ENCODE results near the gene NEDD4.

NEDD4 gene

GRCh38 chr15:55909036-55909811, 84.2 kb downstream of the NEDD4 start:
- Histone ChIP-seq H3K4me1 (ENCODE audit: control insufficient read depth in 1 of 2, insufficient read depth in 2 of 2, low read length in 2 of 2) (no peaks in the 10 kb centered on the region), H4K91ac (ENCODE audit: low read depth, low read length) (no peak overlapping the region), H3K9ac (ENCODE audit: low read length) (no peak overlapping the region), H3K27ac (ENCODE audit: low read depth, low read length) (no peak overlapping the region), H2BK5ac (ENCODE audit: low read depth, low read length, poor library complexity) (no peak overlapping the region), H3K79me1 (ENCODE audit: low read length) (no peaks in the 10 kb centered on the region), H2AFZ (ENCODE audit: insufficient read depth, low read length, poor library complexity) (no peak overlapping the region), H3K14ac (ENCODE audit: low read length) (no peak overlapping the region), H3K4me2 (ENCODE audit: low read length) (no peak overlapping the region), H3K79me2 (ENCODE audit: control insufficient read depth, insufficient read depth, low read length, poor library complexity) (no peaks in the 10 kb centered on the region), H4K12ac (ENCODE audit: low read depth, low read length) (no peak overlapping the region), H4K8ac (ENCODE audit: low read depth, low read length) (no peak overlapping the region), H2AK5ac (ENCODE audit: low read length) (no peak overlapping the region), H3K27me3 (ENCODE audit: insufficient read depth, low read length) (no peaks in the 10 kb centered on the region), H3K18ac (ENCODE audit: low read length) (no peak overlapping the region), H3K23ac (ENCODE audit: low read length) (no peak overlapping the region), H3K9me3 (ENCODE audit: insufficient read depth, low read depth, low read length) (no peaks in the 10 kb centered on the region), H2BK120ac (ENCODE audit: insufficient read depth, low read length, poor library complexity) (no peak overlapping the region), H2BK12ac (ENCODE audit: low read length) (no peak overlapping the region), H3K36me3 (ENCODE audit: control insufficient read depth in 1 of 2, insufficient read depth in 2 of 2, low read length in 2 of 2) (no peaks in the 10 kb centered on the region), H3K4ac (ENCODE audit: low read depth, low read length) (no peak overlapping the region), H3K4me3 (ENCODE audit: low read depth, low read length) (no peak overlapping the region)
- no CpG with 5 or more reads among the region's 9 CpGs for WGBS (ENCODE audit: extremely low coverage, insufficient coverage, insufficient read length)
- DNase-seq: peak in 1 of 2 donors; percentile 6

GRCh38 chr15:55907797-55908196, 85.6 kb downstream of the NEDD4 start:
- peak; percentile 62 to 87 for DNase-seq
- Histone ChIP-seq H3K4me2 (ENCODE audit: low read length) (no peak overlapping the region), H2BK5ac (ENCODE audit: low read depth, low read length, poor library complexity) (no peak overlapping the region), H3K79me2 (ENCODE audit: control insufficient read depth, insufficient read depth, low read length, poor library complexity) (no peaks in the 10 kb centered on the region), H3K4me3 (ENCODE audit: low read depth, low read length) (no peak overlapping the region), H3K27me3 (ENCODE audit: insufficient read depth, low read length) (no peaks in the 10 kb centered on the region), H3K36me3 (ENCODE audit: control insufficient read depth in 1 of 2, insufficient read depth in 2 of 2, low read length in 2 of 2) (no peaks in the 10 kb centered on the region), H2AFZ (ENCODE audit: insufficient read depth, low read length, poor library complexity) (no peak overlapping the region), H3K9me3 (ENCODE audit: insufficient read depth, low read depth, low read length) (no peaks in the 10 kb centered on the region), H2BK12ac (ENCODE audit: low read length) (no peak overlapping the region), H4K8ac (ENCODE audit: low read depth, low read length) (no peak overlapping the region), H3K9ac (ENCODE audit: low read length) (no peak overlapping the region), H3K4ac (ENCODE audit: low read depth, low read length) (no peak overlapping the region), H3K79me1 (ENCODE audit: low read length) (no peaks in the 10 kb centered on the region), H3K4me1 (ENCODE audit: control insufficient read depth in 1 of 2, insufficient read depth in 2 of 2, low read length in 2 of 2) (no peaks in the 10 kb centered on the region), H2AK5ac (ENCODE audit: low read length) (no peak overlapping the region), H2BK120ac (ENCODE audit: insufficient read depth, low read length, poor library complexity) (no peak overlapping the region), H3K14ac (ENCODE audit: low read length) (no peak overlapping the region), H3K27ac (ENCODE audit: low read depth, low read length) (no peak overlapping the region), H3K23ac (ENCODE audit: low read length) (no peak overlapping the region), H4K91ac (ENCODE audit: low read depth, low read length) (no peak overlapping the region), H3K18ac (ENCODE audit: low read length) (no peak overlapping the region), H4K12ac (ENCODE audit: low read depth, low read length) (no peak overlapping the region)
- no CpG with 5 or more reads among the region's 4 CpGs for WGBS (ENCODE audit: extremely low coverage, insufficient coverage, insufficient read length)

- H2BK120ac ChIP-seq (ENCODE audit: insufficient read depth, low read length, poor library complexity): no peak overlapping the region
- no peaks in the 10 kb centered on the region for H3K27me3 ChIP-seq (ENCODE audit: insufficient read depth, low read length)
- no peaks in the 10 kb centered on the region for H3K36me3 ChIP-seq (ENCODE audit: control insufficient read depth in 1 of 2, insufficient read depth in 2 of 2, low read length in 2 of 2)
- no CpG with 5 or more reads among the region's 4 CpGs for WGBS (ENCODE audit: extremely low coverage, insufficient coverage, insufficient read length)
- no peak overlapping the region for H4K8ac ChIP-seq (ENCODE audit: low read depth, low read length)
- no peaks in the 10 kb centered on the region for H3K9me3 ChIP-seq (ENCODE audit: insufficient read depth, low read depth, low read length)
- no peaks in the 10 kb centered on the region for H3K79me2 ChIP-seq (ENCODE audit: control insufficient read depth, insufficient read depth, low read length, poor library complexity)
- no peak overlapping the region for H3K23ac ChIP-seq (ENCODE audit: low read length)
- no peak overlapping the region for H2BK5ac ChIP-seq (ENCODE audit: low read depth, low read length, poor library complexity)
- H2AFZ ChIP-seq (ENCODE audit: insufficient read depth, low read length, poor library complexity): no peak overlapping the region
- H4K12ac ChIP-seq (ENCODE audit: low read depth, low read length): no peak overlapping the region
- H3K4me3 ChIP-seq (ENCODE audit: low read depth, low read length): no peak overlapping the region
- no peak overlapping the region for H3K27ac ChIP-seq (ENCODE audit: low read depth, low read length)
- no peak overlapping the region for H2AK5ac ChIP-seq (ENCODE audit: low read length)
- no peak overlapping the region for H3K14ac ChIP-seq (ENCODE audit: low read length)
- H3K9ac ChIP-seq (ENCODE audit: low read length): no peak overlapping the region
- H3K4me1 ChIP-seq (ENCODE audit: control insufficient read depth in 1 of 2, insufficient read depth in 2 of 2, low read length in 2 of 2): no peaks in the 10 kb centered on the region
- H4K91ac ChIP-seq (ENCODE audit: low read depth, low read length): no peak overlapping the region
- H2BK12ac ChIP-seq (ENCODE audit: low read length): no peak overlapping the region
- no peak for DNase-seq
- no peak overlapping the region for H3K4me2 ChIP-seq (ENCODE audit: low read length)
- no peak overlapping the region for H3K4ac ChIP-seq (ENCODE audit: low read depth, low read length)
- H3K79me1 ChIP-seq (ENCODE audit: low read length): no peaks in the 10 kb centered on the region
- H3K18ac ChIP-seq (ENCODE audit: low read length): no peak overlapping the region
Measured at GRCh38 chr15:55902981-55903380, 90.4 kb downstream of the NEDD4 start.

GRCh38 chr15:55900019-55900418, 93.4 kb downstream of the NEDD4 start:
- Histone ChIP-seq H3K23ac (ENCODE audit: low read length) (no peak overlapping the region), H2AFZ (ENCODE audit: insufficient read depth, low read length, poor library complexity) (no peak overlapping the region), H3K27ac (ENCODE audit: low read depth, low read length) (no peak overlapping the region), H3K4ac (ENCODE audit: low read depth, low read length) (no peak overlapping the region), H3K18ac (ENCODE audit: low read length) (no peak overlapping the region), H2BK5ac (ENCODE audit: low read depth, low read length, poor library complexity) (no peak overlapping the region), H3K4me2 (ENCODE audit: low read length) (no peak overlapping the region), H3K27me3 (ENCODE audit: insufficient read depth, low read length) (no peaks in the 10 kb centered on the region), H3K79me1 (ENCODE audit: low read length) (no peaks in the 10 kb centered on the region), H3K4me3 (ENCODE audit: low read depth, low read length) (no peak overlapping the region), H3K9me3 (ENCODE audit: insufficient read depth, low read depth, low read length) (no peaks in the 10 kb centered on the region), H3K36me3 (ENCODE audit: control insufficient read depth in 1 of 2, insufficient read depth in 2 of 2, low read length in 2 of 2) (no peaks in the 10 kb centered on the region), H2AK5ac (ENCODE audit: low read length) (no peak overlapping the region), H2BK12ac (ENCODE audit: low read length) (no peak overlapping the region), H3K79me2 (ENCODE audit: control insufficient read depth, insufficient read depth, low read length, poor library complexity) (no peaks in the 10 kb centered on the region), H4K12ac (ENCODE audit: low read depth, low read length) (no peak overlapping the region), H4K8ac (ENCODE audit: low read depth, low read length) (no peak overlapping the region), H3K14ac (ENCODE audit: low read length) (no peak overlapping the region), H3K4me1 (ENCODE audit: control insufficient read depth in 1 of 2, insufficient read depth in 2 of 2, low read length in 2 of 2) (no peaks in the 10 kb centered on the region), H3K9ac (ENCODE audit: low read length) (no peak overlapping the region), H4K91ac (ENCODE audit: low read depth, low read length) (no peak overlapping the region), H2BK120ac (ENCODE audit: insufficient read depth, low read length, poor library complexity) (no peak overlapping the region)
- no CpG with 5 or more reads among the region's 3 CpGs for WGBS (ENCODE audit: extremely low coverage, insufficient coverage, insufficient read length)
- no peak for DNase-seq
